COLO668 (cell line): Measurements from ENCODE around the gene EEFSEC.

Source experiments
- DNase-seq: peaks from one replicate; lab custom pipeline; 2025; ENCODE audit not compliant: unreplicated experiment; lab: John Stamatoyannopoulos, UW

Gene EEFSEC

GRCh38 chr3:128421966-128422365, 268.7 kb downstream of the EEFSEC start:
- DNase-seq = no peak

DNA sequence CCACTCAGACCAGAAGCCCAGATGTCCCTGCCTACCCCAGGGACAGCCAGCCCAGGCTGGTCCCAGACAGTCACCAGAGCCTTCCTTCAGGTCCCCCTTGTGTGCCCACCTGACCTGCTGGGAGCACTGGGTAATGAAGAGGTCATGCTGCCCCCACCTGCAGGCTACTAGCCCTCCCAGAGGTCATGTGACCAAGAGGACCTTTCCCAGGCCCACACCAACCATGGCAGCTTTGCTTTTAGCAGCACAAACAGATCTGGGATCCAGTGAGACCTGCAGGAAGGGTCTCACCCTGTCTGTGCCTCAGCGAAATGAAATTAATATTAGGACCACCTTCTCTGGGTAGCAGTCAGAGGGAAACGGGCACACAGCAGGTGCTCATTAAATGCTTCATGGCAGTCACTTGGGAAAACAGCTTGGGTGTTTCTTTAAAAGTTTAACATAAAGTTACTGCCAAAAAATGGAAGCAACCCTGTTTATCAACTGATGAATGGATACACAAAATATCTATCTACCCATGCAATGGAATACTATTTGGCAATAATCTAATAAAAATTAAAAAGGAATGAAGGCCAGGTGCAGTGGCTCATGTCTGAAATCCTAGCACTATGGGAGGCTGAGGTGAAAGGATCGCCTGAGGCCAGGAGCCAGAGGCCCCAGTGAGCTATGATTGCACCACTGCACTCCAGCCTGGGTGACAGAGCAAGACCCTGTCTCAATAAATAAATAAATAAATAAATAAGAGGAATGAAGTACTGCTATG, 269.7 kb downstream of the EEFSEC start:
- DNase-seq = no peak

- no peak for DNase-seq
Observed at GRCh38 chr3:128423525-128424147, 270.4 kb downstream of the EEFSEC start.

- DNase-seq = no peak
Observed at GRCh38 chr3:128424508-128425069, 271.3 kb downstream of the EEFSEC start.

DNA sequence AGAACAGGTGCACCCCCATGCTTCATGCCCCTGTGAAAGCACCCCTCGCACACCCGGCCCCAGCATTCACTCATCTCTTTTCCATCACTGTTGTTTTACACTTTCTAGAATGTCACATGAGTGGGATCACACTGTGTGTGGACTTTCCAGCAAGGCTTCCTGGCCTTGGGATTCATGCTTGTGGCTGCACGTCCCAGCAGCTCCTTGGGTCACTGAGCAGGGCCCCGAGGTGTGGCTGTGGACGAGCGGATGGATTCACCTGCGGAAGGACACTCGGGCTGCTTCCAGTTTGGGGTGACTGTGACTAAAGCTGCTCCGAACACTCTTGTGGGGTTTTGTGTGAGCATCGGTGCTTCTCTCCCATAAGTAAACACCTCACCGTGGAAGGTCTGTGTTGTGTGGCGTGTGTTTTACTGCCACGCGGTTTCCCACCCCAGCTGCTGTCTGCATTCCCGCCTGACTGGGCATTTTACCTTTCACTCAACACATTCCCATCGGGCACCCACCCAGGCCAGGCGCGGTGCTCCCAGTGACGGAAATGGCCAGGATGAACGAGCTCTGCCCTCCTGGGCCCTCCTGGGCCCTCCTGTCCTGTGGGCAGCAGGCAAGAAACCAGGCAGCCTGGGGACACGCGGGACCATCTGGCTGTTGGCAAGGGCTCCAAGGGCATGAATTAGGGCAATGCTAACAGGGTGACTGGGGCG, 272.0 kb downstream of the EEFSEC start:
- DNase-seq = no peak

DNA sequence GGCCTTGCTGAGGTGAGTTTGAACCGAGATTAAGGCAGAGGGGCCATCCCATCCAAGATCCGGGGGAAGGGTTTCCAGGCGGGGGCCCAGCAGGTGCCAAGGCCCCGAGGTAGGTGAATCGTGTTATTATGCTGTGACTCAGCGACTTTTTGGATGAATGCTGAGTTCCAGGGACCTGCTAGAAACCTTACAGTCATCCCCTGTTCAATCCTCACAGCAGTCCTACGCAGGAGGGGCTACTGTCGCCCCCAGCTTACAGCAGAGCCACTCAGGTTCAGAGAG, 272.5 kb downstream of the EEFSEC start:
- no peak for DNase-seq

- peak; percentile 52 for DNase-seq
Observed at GRCh38 chr3:128426128-128426921, 273.0 kb downstream of the EEFSEC start.

DNA sequence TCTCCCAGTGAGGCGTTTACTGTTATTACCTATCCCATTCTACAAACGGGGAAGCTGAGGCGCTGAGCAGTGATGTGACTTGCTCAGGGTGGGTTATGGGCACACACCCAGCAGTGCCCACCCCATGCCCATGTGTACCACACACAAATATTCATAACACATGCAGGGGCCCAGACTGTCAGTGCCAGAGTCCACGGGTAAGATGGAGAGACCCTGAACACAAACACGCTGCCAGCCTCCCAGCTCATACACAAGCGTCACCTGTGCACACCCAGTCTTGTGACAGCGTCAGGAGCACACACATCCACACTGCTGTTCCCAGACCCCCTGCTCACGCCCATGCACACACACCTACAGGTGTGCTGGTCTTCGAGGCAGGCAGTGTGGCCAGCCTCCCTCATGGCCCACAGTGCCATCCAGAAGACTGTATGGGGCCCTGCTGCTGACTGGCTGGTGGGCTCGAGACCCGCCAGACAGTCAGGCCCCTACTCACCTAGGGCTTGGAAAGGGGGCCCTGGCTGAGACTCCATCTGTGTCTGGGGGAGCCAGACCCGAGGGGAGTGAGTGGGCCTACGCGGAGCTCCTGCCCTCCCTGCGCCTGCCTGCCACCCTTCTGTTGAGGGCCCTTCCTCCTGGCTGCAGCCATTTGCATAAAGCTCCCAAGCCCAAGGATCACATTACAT, 274.0 kb downstream of the EEFSEC start:
- no peak for DNase-seq

- DNase-seq = no peak
Observed at GRCh38 chr3:128427872-128428822, 274.9 kb downstream of the EEFSEC start.

DNA sequence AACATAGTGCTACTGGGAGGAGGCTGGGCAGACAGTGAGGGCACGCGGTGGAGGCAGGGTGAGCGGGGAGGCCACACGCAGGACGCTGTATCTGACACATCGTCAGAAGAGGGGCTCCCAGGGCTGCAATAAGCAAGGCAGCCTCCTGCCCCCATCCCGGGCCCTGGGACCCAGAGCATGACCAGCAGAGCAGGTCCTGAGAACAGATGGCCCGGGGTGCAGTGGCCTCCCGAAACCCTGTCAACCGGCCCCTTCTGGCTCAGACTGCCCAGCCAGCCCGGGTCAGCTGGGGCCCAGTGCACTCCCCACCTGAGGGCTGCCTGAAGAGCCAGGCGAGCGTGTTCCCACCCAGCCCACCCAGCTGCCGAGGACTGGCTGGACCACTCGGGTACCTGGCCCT, 276.0 kb downstream of the EEFSEC start:
- no peak for DNase-seq

DNA sequence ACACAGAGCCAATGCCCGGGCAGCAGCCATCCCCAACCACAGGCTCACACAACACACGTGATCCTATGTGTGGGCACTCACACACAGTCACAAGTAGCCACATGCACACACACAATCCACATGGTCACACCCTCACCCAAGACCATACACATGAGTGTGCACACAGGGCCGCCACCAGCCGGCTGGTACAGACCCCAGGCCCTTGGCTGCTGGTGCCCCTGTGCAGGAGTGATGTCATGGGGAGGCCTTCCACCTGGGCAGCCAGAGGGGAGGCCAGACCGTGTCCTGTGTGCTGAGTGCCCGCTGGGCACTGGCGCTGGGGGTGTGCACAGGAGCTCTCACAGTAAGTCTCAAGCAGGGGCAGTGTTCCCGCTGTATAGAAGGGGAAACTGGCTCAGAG, 276.5 kb downstream of the EEFSEC start:
- no peak for DNase-seq

- no peak for DNase-seq
Observed at GRCh38 chr3:128430301-128430700, 277.0 kb downstream of the EEFSEC start.

GRCh38 chr3:128430731-128431130, 277.4 kb downstream of the EEFSEC start:
- DNase-seq = no peak

DNA sequence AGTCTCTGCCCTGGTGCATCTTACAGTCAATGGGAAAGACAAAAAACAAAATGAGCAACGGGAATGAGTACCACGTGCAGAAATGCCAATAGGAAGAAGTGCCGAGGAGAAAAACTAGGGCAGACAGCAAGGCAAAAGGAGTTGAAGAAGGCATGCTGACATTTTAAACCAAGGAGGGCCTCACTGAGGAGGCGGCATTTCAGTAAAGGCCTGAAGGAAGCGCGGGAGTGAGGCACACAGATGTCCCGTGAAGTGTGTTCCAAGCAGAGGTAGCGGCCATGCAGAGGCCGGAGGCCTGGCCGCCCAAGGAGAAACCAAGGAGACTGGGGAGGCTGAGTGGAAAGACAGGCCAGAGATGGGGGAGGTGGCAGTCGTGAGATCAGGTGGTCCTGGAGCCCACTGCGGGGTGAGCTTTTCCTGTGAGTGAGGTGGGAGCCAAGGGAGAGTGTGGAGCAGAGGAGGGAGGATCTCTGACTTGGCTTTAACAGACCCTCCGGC, 278.6 kb downstream of the EEFSEC start:
- no peak for DNase-seq

GRCh38 chr3:128432301-128432970, 279.2 kb downstream of the EEFSEC start:
- peak; percentile 39 for DNase-seq

GRCh38 chr3:128432971-128433836, 279.9 kb downstream of the EEFSEC start:
- DNase-seq = peak; percentile 53

GRCh38 chr3:128433837-128434165, 280.5 kb downstream of the EEFSEC start:
- no peak for DNase-seq

GRCh38 chr3:128434524-128434923, 281.2 kb downstream of the EEFSEC start:
- DNase-seq = no peak
